ENCODE results near the gene ZDHHC9. TPM values are rescaled to one million over a fixed set of nuclear protein-coding genes. Genes with fewer than 3 reads are reported as not detected.

Gene ZDHHC9
- total and polyA plus RNA-seq, 8 donors = 34.3 to 89.2 (median 38.4) TPM

- ATAC-seq (peak; percentile 57), DNase-seq (no peak)
- Histone ChIP-seq H3K9me3 (no peaks in the 10 kb centered on the region), H3K36me3 (peaks cover 0 to 32% of the 10 kb centered on the region in 2 donors), H3K4me3 (no peak overlapping the region), H3K4me1 (peaks cover 0 to 17% of the 10 kb centered on the region in 2 donors), H3K27ac (peak overlapping the region in 1 of 2 donors; percentile 64), H3K27me3 (no peaks in the 10 kb centered on the region)
- TF ChIP-seq CTCF (IDR thresholded peaks at IDR 0.05) = no peak
- intact Hi-C loops (cut with DNase I) = no loop called here
Measured at GRCh38 chrX:129808158-129808828, 35.4 kb downstream of the ZDHHC9 start.

- ATAC-seq = no peak
- Histone ChIP-seq H3K27ac (no peak overlapping the region), H3K36me3 (peaks cover 0 to 17% of the 10 kb centered on the region in 2 donors), H3K4me1 (peaks cover 0 to 17% of the 10 kb centered on the region in 2 donors), H3K27me3 (no peaks in the 10 kb centered on the region), H3K4me3 (no peak overlapping the region), H3K9me3 (no peaks in the 10 kb centered on the region)
- intact Hi-C loops (cut with DNase I) = no loop called here
- no peak for TF ChIP-seq CTCF (IDR thresholded peaks at IDR 0.05)
- DNase-seq = no peak
Measured at GRCh38 chrX:129804806-129805205, 38.9 kb downstream of the ZDHHC9 start.

GRCh38 chrX:129802863-129803262 lies 40.8 kb downstream of the ZDHHC9 start:
- DNase-seq (no peak), ATAC-seq (no peak)
- intact Hi-C loops (cut with DNase I) = no loop called here
- no peak overlapping the region for H3K27ac ChIP-seq
- H3K27me3 ChIP-seq = no peaks in the 10 kb centered on the region
- TF ChIP-seq CTCF (IDR thresholded peaks at IDR 0.05) = no peak
- no peaks in the 10 kb centered on the region for H3K9me3 ChIP-seq
- peaks cover 0 to 5% of the 10 kb centered on the region in 2 donors for H3K4me1 ChIP-seq
- H3K36me3 ChIP-seq = peaks cover 0 to 26% of the 10 kb centered on the region in 2 donors
- H3K4me3 ChIP-seq = no peak overlapping the region

GRCh38 chrX:129800186-129800585 lies 43.5 kb downstream of the ZDHHC9 start:
- ATAC-seq = no peak
- intact Hi-C loops (cut with DNase I) = no loop called here
- Histone ChIP-seq H3K27me3 (no peaks in the 10 kb centered on the region), H3K27ac (no peak overlapping the region), H3K36me3 (peaks cover 0 to 35% of the 10 kb centered on the region in 2 donors), H3K4me3 (no peak overlapping the region), H3K4me1 (no peaks in the 10 kb centered on the region), H3K9me3 (no peaks in the 10 kb centered on the region)
- TF ChIP-seq CTCF (IDR thresholded peaks at IDR 0.05) = no peak
- no peak for DNase-seq

- TF ChIP-seq CTCF (IDR thresholded peaks at IDR 0.05) = no peak
- intact Hi-C loops (cut with DNase I) = no loop called here
- DNase-seq (no peak), ATAC-seq (no peak)
- no peaks in the 10 kb centered on the region for H3K9me3 ChIP-seq
- H3K27ac ChIP-seq = no peak overlapping the region
- peaks cover 0 to 43% of the 10 kb centered on the region in 2 donors for H3K36me3 ChIP-seq
- no peaks in the 10 kb centered on the region for H3K4me1 ChIP-seq
- no peaks in the 10 kb centered on the region for H3K27me3 ChIP-seq
- no peak overlapping the region for H3K4me3 ChIP-seq
Measured at GRCh38 chrX:129798888-129799287, 44.8 kb downstream of the ZDHHC9 start.

All from left lung (tissue), 10 donors.